ENCODE results near the gene MPC1.
"Not testable (repeated sequence)": the region's sequence is repeated elsewhere in the genome, so short reads cannot be mapped to it uniquely, and the experiment has no call there.

Gene MPC1

DNA sequence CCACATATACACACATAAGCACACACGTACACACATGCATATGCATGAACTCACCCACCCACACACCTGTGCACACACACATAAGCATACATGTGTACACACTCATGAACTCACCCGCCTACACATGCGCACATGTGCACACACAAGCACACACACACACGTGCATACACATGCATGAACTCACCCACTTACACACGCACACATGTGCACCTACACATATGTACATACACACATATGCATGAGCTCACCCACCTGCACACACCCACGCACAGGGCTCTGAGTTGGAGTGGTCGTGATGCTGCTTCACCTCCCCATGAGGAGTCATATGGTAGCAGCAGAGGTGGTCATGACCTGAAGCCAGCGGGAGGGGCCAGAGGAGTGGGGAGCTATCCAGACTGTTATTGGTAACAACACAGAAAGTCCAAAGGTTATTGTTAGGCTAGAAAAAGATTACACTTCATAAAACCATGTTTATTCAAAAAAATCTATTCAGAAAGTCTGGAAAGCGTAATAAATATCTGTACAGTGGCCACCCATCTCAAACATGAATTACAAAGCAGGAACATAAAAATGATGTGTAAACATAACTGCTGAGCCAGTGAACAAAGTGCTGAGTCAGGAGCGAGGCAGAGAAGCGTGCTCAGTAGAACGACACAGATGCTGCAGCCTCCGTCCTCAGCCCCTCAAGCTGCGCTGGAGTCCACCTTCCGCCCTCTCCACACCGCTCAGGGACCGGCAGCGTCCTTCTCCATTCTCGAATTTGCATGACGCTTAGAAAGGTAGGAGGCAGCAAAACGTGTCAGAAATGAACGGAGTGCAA, 26.4 kb upstream of the MPC1 start:
- Histone ChIP-seq H3K4me1 (ENCODE audit: control insufficient read depth in 2 of 2, insufficient read depth in 2 of 2, low read length in 2 of 2) (no peaks in the 10 kb centered on the region), H3K9me3 (ENCODE audit: control insufficient read depth in 2 of 2, low read length in 2 of 2) (no peaks in the 10 kb centered on the region), H3K27me3 (ENCODE audit: control insufficient read depth in 2 of 2, insufficient read depth in 2 of 2, low read length in 2 of 2) (no peaks in the 10 kb centered on the region), H3K4me3 (ENCODE audit: low read length in 2 of 2) (no peak overlapping the region), H3K9ac (ENCODE audit: low read depth in 1 of 2, low read length in 2 of 2) (no peak overlapping the region), H3K36me3 (ENCODE audit: control insufficient read depth in 2 of 2, insufficient read depth in 2 of 2, low read length in 2 of 2) (peaks cover 0 to 2% of the 10 kb centered on the region in 2 donors), H3K27ac (ENCODE audit: low read depth in 2 of 2, low read length in 2 of 2) (no peak overlapping the region)

DNA sequence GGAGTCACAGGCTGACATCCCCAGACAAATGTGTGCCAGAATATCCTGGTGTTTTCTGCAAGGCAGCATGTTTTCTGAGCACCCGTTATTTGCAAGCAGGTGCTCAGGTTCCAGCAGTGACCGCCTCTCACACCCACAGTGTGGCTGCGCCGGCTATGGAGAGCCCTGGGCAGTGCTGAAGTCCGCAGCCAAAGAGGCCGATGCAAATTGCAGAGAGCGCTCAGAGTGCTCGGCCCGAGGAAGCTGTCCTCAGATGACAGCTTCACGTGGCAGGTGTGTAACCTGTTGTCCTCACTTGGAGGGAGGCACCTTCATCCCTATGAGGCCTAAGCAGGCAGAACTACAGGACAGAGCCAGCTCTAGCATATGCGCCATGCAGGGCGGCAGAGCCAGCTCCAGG, 23.5 kb upstream of the MPC1 start:
- Histone ChIP-seq H3K27ac (ENCODE audit: low read depth in 2 of 2, low read length in 2 of 2) (no peak overlapping the region), H3K9ac (ENCODE audit: low read depth in 1 of 2, low read length in 2 of 2) (no peak overlapping the region), H3K9me3 (ENCODE audit: control insufficient read depth in 2 of 2, low read length in 2 of 2) (no peaks in the 10 kb centered on the region), H3K36me3 (ENCODE audit: control insufficient read depth in 2 of 2, insufficient read depth in 2 of 2, low read length in 2 of 2) (no peaks in the 10 kb centered on the region), H3K4me1 (ENCODE audit: control insufficient read depth in 2 of 2, insufficient read depth in 2 of 2, low read length in 2 of 2) (no peaks in the 10 kb centered on the region), H3K4me3 (ENCODE audit: low read length in 2 of 2) (no peak overlapping the region), H3K27me3 (ENCODE audit: control insufficient read depth in 2 of 2, insufficient read depth in 2 of 2, low read length in 2 of 2) (no peaks in the 10 kb centered on the region)

- Histone ChIP-seq H3K4me3 (ENCODE audit: low read length in 2 of 2) (no peak overlapping the region), H3K27me3 (ENCODE audit: control insufficient read depth in 2 of 2, insufficient read depth in 2 of 2, low read length in 2 of 2) (no peaks in the 10 kb centered on the region), H3K9me3 (ENCODE audit: control insufficient read depth in 2 of 2, low read length in 2 of 2) (no peaks in the 10 kb centered on the region), H3K4me1 (ENCODE audit: control insufficient read depth in 2 of 2, insufficient read depth in 2 of 2, low read length in 2 of 2) (peaks cover 0 to 2% of the 10 kb centered on the region in 2 donors), H3K9ac (ENCODE audit: low read depth in 1 of 2, low read length in 2 of 2) (no peak overlapping the region), H3K27ac (ENCODE audit: low read depth in 2 of 2, low read length in 2 of 2) (no peak overlapping the region), H3K36me3 (ENCODE audit: control insufficient read depth in 2 of 2, insufficient read depth in 2 of 2, low read length in 2 of 2) (no peaks in the 10 kb centered on the region)
Observed at GRCh38 chr6:166405386-166405785, 22.6 kb upstream of the MPC1 start.

- H3K4me1 ChIP-seq (ENCODE audit: control insufficient read depth in 2 of 2, insufficient read depth in 2 of 2, low read length in 2 of 2), result peaks cover 0 to 2% of the 10 kb centered on the region in 2 donors
- no peaks in the 10 kb centered on the region for H3K36me3 ChIP-seq (ENCODE audit: control insufficient read depth in 2 of 2, insufficient read depth in 2 of 2, low read length in 2 of 2)
- H3K9me3 ChIP-seq (ENCODE audit: control insufficient read depth in 2 of 2, low read length in 2 of 2), result no peaks in the 10 kb centered on the region
- no peaks in the 10 kb centered on the region for H3K27me3 ChIP-seq (ENCODE audit: control insufficient read depth in 2 of 2, insufficient read depth in 2 of 2, low read length in 2 of 2)
- H3K27ac ChIP-seq (ENCODE audit: low read depth in 2 of 2, low read length in 2 of 2), result no peak overlapping the region
- H3K4me3 ChIP-seq (ENCODE audit: low read length in 2 of 2), result no peak overlapping the region
- H3K9ac ChIP-seq (ENCODE audit: low read depth in 1 of 2, low read length in 2 of 2), result no peak overlapping the region
Observed at GRCh38 chr6:166402582-166403277, 20.0 kb upstream of the MPC1 start.

DNA sequence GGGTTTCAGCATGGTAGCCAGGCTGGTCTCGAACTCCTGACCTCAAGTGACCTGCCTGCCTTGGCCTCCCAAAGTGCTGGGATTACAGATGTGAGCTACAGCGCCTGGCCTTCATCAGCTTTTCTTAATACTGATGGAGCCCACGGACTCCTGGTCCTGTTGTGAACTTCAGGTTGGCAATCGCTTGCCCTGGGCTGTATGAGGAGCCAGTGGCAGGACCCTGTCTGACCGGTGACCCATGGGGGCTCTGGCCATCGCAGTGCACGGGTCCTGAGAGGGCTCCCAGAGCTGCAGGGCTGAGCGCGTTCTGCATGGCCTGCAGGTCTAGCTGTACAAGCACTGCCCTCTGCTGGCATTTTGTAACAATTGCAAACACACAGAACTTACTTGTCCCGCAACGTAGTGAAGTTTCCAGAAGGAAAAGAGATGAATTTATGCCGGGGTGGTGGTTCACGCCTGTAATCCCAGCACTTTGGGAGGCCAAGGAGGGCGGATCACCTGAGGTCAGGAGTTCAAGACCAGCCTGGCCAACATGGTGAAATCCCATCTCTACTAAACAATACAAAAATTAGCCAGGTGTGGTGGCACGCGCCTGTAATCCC, 18.0 kb upstream of the MPC1 start:
- not testable (repeated sequence) for H3K27me3 ChIP-seq (ENCODE audit: control insufficient read depth in 2 of 2, insufficient read depth in 2 of 2, low read length in 2 of 2); H3K4me3 ChIP-seq (ENCODE audit: low read length in 2 of 2); H3K9me3 ChIP-seq (ENCODE audit: control insufficient read depth in 2 of 2, low read length in 2 of 2); H3K4me1 ChIP-seq (ENCODE audit: control insufficient read depth in 2 of 2, insufficient read depth in 2 of 2, low read length in 2 of 2); H3K27ac ChIP-seq (ENCODE audit: low read depth in 2 of 2, low read length in 2 of 2); H3K9ac ChIP-seq (ENCODE audit: low read depth in 1 of 2, low read length in 2 of 2); H3K36me3 ChIP-seq (ENCODE audit: control insufficient read depth in 2 of 2, insufficient read depth in 2 of 2, low read length in 2 of 2)

DNA sequence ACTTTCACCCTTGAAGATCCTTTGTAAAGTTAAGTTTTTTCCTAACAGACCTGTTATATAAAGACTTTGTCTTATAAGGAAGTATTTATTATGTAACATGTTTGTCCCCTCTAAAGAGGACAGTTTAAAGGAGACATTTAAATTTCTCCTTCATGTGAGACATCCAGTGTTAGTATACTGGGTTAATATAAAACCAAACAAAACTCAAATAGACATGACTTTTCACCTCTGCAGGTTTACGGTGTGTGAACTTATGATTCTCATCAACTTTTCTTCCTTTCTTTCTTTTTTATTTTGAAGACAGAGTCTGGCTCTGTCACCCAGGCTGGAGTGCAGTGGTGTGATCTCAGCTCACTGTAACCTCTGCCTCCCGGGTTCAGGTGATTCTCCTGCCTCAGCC, 17.4 kb upstream of the MPC1 start:
- peaks cover 0 to 2% of the 10 kb centered on the region in 2 donors for H3K4me1 ChIP-seq (ENCODE audit: control insufficient read depth in 2 of 2, insufficient read depth in 2 of 2, low read length in 2 of 2)
- H3K27ac ChIP-seq (ENCODE audit: low read depth in 2 of 2, low read length in 2 of 2), result no peak overlapping the region
- H3K9ac ChIP-seq (ENCODE audit: low read depth in 1 of 2, low read length in 2 of 2), result no peak overlapping the region
- no peak overlapping the region for H3K4me3 ChIP-seq (ENCODE audit: low read length in 2 of 2)
- no peaks in the 10 kb centered on the region for H3K36me3 ChIP-seq (ENCODE audit: control insufficient read depth in 2 of 2, insufficient read depth in 2 of 2, low read length in 2 of 2)
- no peaks in the 10 kb centered on the region for H3K27me3 ChIP-seq (ENCODE audit: control insufficient read depth in 2 of 2, insufficient read depth in 2 of 2, low read length in 2 of 2)
- no peaks in the 10 kb centered on the region for H3K9me3 ChIP-seq (ENCODE audit: control insufficient read depth in 2 of 2, low read length in 2 of 2)

DNA sequence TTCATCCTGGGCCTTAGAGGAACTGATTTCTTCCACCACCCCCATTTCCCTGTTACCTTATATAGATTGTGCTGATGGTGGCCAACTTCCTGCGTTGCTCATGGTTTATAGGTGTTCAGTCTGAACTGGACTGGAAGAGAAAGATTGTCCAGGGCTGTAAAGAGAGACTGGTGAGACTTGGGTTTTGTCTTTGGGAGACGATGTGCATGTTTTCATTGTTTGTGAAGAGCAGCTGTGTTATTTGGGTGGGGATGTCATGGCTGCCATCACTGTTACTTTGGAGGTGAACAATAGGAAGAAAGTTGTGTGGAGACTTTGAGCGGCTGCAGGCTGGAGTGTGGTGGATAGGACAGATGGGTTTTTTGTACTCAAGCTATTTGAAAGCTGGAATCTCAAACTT, 15.6 kb upstream of the MPC1 start:
- Histone ChIP-seq H3K9ac (ENCODE audit: low read depth in 1 of 2, low read length in 2 of 2) (no peak overlapping the region), H3K4me3 (ENCODE audit: low read length in 2 of 2) (no peak overlapping the region), H3K36me3 (ENCODE audit: control insufficient read depth in 2 of 2, insufficient read depth in 2 of 2, low read length in 2 of 2) (no peaks in the 10 kb centered on the region), H3K27me3 (ENCODE audit: control insufficient read depth in 2 of 2, insufficient read depth in 2 of 2, low read length in 2 of 2) (no peaks in the 10 kb centered on the region), H3K9me3 (ENCODE audit: control insufficient read depth in 2 of 2, low read length in 2 of 2) (no peaks in the 10 kb centered on the region), H3K27ac (ENCODE audit: low read depth in 2 of 2, low read length in 2 of 2) (no peak overlapping the region), H3K4me1 (ENCODE audit: control insufficient read depth in 2 of 2, insufficient read depth in 2 of 2, low read length in 2 of 2) (peaks cover 0 to 2% of the 10 kb centered on the region in 2 donors)

- H3K27me3 ChIP-seq (ENCODE audit: control insufficient read depth in 2 of 2, insufficient read depth in 2 of 2, low read length in 2 of 2), result no peaks in the 10 kb centered on the region
- no peak overlapping the region for H3K4me3 ChIP-seq (ENCODE audit: low read length in 2 of 2)
- H3K9ac ChIP-seq (ENCODE audit: low read depth in 1 of 2, low read length in 2 of 2), result no peak overlapping the region
- H3K36me3 ChIP-seq (ENCODE audit: control insufficient read depth in 2 of 2, insufficient read depth in 2 of 2, low read length in 2 of 2), result no peaks in the 10 kb centered on the region
- H3K4me1 ChIP-seq (ENCODE audit: control insufficient read depth in 2 of 2, insufficient read depth in 2 of 2, low read length in 2 of 2), result peaks cover 0 to 2% of the 10 kb centered on the region in 2 donors
- no peak overlapping the region for H3K27ac ChIP-seq (ENCODE audit: low read depth in 2 of 2, low read length in 2 of 2)
- H3K9me3 ChIP-seq (ENCODE audit: control insufficient read depth in 2 of 2, low read length in 2 of 2), result no peaks in the 10 kb centered on the region
Observed at GRCh38 chr6:166397849-166398248, 15.1 kb upstream of the MPC1 start.

GRCh38 chr6:166395778-166396177, 13.0 kb upstream of the MPC1 start:
- peaks cover 0 to under 1% of the 10 kb centered on the region in 2 donors for H3K27me3 ChIP-seq (ENCODE audit: control insufficient read depth in 2 of 2, insufficient read depth in 2 of 2, low read length in 2 of 2)
- H3K4me3 ChIP-seq (ENCODE audit: low read length in 2 of 2), result no peak overlapping the region
- H3K27ac ChIP-seq (ENCODE audit: low read depth in 2 of 2, low read length in 2 of 2), result no peak overlapping the region
- H3K9me3 ChIP-seq (ENCODE audit: control insufficient read depth in 2 of 2, low read length in 2 of 2), result no peaks in the 10 kb centered on the region
- H3K36me3 ChIP-seq (ENCODE audit: control insufficient read depth in 2 of 2, insufficient read depth in 2 of 2, low read length in 2 of 2), result no peaks in the 10 kb centered on the region
- H3K4me1 ChIP-seq (ENCODE audit: control insufficient read depth in 2 of 2, insufficient read depth in 2 of 2, low read length in 2 of 2), result peaks cover 0 to 2% of the 10 kb centered on the region in 2 donors
- H3K9ac ChIP-seq (ENCODE audit: low read depth in 1 of 2, low read length in 2 of 2), result no peak overlapping the region

GRCh38 chr6:166395351-166395750, 12.6 kb upstream of the MPC1 start:
- no peak overlapping the region for H3K27ac ChIP-seq (ENCODE audit: low read depth in 2 of 2, low read length in 2 of 2)
- peaks cover 0 to 3% of the 10 kb centered on the region in 2 donors for H3K27me3 ChIP-seq (ENCODE audit: control insufficient read depth in 2 of 2, insufficient read depth in 2 of 2, low read length in 2 of 2)
- no peaks in the 10 kb centered on the region for H3K36me3 ChIP-seq (ENCODE audit: control insufficient read depth in 2 of 2, insufficient read depth in 2 of 2, low read length in 2 of 2)
- no peak overlapping the region for H3K9ac ChIP-seq (ENCODE audit: low read depth in 1 of 2, low read length in 2 of 2)
- no peak overlapping the region for H3K4me3 ChIP-seq (ENCODE audit: low read length in 2 of 2)
- no peaks in the 10 kb centered on the region for H3K9me3 ChIP-seq (ENCODE audit: control insufficient read depth in 2 of 2, low read length in 2 of 2)
- H3K4me1 ChIP-seq (ENCODE audit: control insufficient read depth in 2 of 2, insufficient read depth in 2 of 2, low read length in 2 of 2), result no peaks in the 10 kb centered on the region

Data from mucosa of rectum (tissue), 2 donors.